ENCODE measurements around the gene DGKD.

DGKD gene

DNA sequence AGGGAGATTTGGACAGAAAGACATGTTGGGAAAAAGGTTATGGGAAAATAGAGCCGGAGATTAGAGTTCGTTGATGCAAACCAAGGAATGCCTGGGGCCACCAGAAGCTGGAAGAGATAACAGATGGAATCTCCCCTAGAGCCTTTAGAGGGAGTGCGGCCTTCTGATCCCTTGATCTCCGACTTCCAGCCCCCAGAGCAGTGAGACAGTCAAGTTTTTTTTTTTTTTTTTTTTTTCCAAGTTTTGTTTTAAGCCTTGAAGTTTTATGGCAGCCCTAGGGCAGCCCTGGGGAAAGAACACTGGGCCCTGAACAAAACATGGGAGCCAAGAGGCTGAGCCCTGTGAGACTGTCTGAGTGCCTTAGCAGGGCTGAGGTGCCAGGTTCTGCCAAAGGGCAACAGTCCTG, 6.5 kb downstream of the DGKD start:
- TF ChIP-seq, protein P1, sequence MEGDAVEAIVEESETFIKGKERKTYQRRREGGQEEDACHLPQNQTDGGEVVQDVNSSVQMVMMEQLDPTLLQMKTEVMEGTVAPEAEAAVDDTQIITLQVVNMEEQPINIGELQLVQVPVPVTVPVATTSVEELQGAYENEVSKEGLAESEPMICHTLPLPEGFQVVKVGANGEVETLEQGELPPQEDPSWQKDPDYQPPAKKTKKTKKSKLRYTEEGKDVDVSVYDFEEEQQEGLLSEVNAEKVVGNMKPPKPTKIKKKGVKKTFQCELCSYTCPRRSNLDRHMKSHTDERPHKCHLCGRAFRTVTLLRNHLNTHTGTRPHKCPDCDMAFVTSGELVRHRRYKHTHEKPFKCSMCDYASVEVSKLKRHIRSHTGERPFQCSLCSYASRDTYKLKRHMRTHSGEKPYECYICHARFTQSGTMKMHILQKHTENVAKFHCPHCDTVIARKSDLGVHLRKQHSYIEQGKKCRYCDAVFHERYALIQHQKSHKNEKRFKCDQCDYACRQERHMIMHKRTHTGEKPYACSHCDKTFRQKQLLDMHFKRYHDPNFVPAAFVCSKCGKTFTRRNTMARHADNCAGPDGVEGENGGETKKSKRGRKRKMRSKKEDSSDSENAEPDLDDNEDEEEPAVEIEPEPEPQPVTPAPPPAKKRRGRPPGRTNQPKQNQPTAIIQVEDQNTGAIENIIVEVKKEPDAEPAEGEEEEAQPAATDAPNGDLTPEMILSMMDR (IDR thresholded peaks at IDR 0.05; ENCODE audit: borderline replicate concordance, insufficient read depth, low read depth, low read length): no peak
- no peak overlapping the region for H3K4me3 ChIP-seq (ENCODE audit: low read depth, low read length)

DNA sequence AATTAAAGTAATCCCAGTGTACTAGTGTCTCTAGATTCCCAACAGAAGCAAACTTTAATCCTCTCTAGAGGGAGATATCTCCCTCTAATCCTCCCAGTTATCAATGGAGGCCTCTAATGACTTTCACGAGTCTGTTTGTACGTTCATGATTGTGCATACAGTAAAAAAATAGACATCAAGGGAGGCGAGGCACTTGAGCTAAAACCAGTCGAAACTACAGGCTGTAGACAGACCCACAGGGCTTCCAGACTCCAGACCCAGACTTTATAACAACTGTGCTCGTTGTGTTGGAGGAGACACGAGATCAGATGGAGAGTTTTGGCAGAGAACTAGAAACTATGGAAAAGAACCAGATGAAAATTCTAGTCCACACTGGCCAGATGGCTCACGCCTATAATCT, 7.0 kb downstream of the DGKD start:
- no peak overlapping the region for H3K4me3 ChIP-seq (ENCODE audit: low read depth, low read length)
- TF ChIP-seq, protein P1 (IDR thresholded peaks at IDR 0.05; ENCODE audit: borderline replicate concordance, insufficient read depth, low read depth, low read length): no peak

DNA sequence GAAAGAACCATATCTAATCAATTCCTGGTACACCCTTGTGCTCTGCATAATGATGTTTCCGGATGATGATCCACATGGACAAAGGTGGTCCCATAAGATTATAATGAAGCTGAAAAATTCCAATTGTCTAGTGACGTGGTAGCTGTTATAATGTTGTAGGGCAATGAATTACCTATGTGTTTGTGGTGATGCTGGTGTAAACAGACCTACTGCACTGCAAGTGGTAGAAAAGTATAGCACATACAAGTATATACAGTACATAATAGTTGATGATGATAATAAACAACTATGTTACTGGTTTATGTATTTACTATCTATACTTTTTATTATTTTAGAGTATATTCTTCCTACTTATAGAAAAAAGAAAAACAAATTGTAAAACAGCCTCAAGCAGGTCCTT, 8.4 kb downstream of the DGKD start:
- H3K4me3 ChIP-seq (ENCODE audit: low read depth, low read length): no peak overlapping the region
- TF ChIP-seq, protein P1 (IDR thresholded peaks at IDR 0.05; ENCODE audit: borderline replicate concordance, insufficient read depth, low read depth, low read length): no peak

DNA sequence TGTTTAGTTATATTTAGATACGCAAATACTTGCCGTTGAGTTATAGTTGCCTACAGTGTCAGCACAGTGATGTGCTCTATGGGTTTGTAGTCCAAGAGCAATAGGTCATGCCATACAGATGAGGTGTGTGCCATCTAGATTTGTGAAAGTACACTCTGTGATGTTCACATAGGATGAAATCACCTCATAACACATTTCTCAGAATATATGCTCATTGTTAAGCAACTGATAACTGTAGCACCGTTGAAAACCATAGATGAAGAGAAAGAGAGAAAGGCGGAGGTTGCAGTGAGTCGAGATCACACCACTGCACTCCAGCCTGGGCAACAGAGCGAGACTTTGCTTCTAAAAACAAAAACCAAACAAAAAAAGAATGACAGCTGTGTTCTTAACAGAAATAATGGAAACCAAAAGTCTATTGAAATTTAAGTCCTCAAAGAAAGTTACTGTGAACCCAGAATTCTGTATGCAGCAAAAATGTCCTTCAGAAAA, 9.5 kb downstream of the DGKD start:
- H3K4me3 ChIP-seq (ENCODE audit: low read depth, low read length): no peak overlapping the region
- TF ChIP-seq, protein P1 (IDR thresholded peaks at IDR 0.05; ENCODE audit: borderline replicate concordance, insufficient read depth, low read depth, low read length): no peak

DNA sequence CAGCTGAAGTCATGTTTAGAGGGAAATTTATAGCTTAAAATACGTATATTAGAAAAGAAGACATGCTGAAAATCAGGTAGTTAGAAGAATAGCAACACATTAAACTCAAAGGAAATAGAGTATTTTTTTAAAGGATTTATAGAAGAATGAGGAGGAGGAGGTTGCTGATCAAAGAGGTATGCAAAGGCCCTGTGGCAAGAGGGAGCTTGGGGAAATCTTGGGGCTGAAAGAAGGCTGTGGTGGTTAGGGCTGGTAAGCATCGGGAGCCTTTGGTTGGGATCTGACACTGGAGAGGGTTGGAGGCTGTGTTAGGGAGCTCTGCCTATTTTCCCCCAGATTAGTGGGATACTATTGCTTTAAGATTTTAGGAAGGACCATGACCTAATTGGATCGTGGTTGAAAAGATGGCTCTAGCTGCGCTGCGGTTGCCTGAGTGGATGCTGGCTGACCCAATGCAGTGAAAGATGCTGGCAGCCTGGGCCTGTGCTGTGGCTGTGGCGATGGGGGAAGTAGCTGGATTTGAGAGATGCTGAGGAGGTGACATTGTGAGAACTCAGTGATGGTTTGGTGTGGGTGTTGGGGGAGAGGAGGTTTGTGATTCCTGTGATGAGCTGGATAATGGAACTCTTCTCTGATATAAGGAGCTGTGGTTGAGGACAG, 11.7 kb downstream of the DGKD start:
- no peak overlapping the region for H3K4me3 ChIP-seq (ENCODE audit: low read depth, low read length)
- TF ChIP-seq, protein P1 (IDR thresholded peaks at IDR 0.05; ENCODE audit: borderline replicate concordance, insufficient read depth, low read depth, low read length): no peak

DNA sequence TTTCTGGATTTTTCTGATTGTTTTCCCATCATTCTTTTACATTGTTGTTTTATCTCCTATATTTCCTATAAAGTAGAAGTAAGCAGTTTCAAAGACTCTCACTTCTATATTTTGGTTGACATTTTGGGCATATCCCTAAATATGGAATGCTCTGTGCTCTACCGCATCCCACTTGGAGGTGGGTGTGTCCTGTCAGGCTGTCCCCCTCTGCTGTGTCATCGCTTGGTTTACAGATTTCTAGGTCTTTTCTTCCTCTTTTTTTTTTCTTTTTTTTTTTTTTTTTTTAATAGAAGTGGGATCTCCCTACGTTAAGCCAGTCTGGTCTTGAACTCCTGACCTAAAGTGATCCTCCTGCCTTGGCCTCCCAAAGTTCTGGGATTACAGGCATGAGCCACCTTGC, 13.3 kb downstream of the DGKD start:
- H3K4me3 ChIP-seq (ENCODE audit: low read depth, low read length): no peak overlapping the region
- TF ChIP-seq, protein P1 (IDR thresholded peaks at IDR 0.05; ENCODE audit: borderline replicate concordance, insufficient read depth, low read depth, low read length): no peak

DNA sequence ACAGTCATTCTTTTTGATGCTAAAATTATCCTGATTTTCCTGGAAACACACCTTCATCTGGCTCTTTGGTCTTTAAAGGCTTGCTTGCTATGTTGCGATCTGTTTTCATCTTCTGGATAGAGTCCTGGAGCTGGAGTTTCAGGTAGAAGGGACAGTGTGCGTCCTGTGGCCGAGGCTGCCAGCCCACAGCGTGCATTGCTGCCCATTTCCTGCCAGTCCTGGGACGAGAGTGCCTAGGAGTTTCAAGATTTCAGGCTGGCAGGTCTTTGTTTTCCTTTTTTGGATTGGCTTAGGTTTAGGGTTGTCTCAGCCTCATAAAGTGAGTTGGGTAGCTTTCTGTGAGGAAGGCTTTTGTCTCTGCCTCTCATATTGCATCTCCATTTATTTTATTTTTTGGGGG, 14.5 kb downstream of the DGKD start:
- TF ChIP-seq, protein P1 (IDR thresholded peaks at IDR 0.05; ENCODE audit: borderline replicate concordance, insufficient read depth, low read depth, low read length): no peak

More for the DNA sequence above, 14.5 kb downstream of the DGKD start:
- H3K4me3 ChIP-seq (ENCODE audit: low read depth, low read length): no peak overlapping the region
